ENCODE measurements around the gene AMN1.
"Not testable (repeated sequence)": the region's sequence is repeated elsewhere in the genome, so short reads cannot be mapped to it uniquely, and the experiment has no call there.

DNA sequence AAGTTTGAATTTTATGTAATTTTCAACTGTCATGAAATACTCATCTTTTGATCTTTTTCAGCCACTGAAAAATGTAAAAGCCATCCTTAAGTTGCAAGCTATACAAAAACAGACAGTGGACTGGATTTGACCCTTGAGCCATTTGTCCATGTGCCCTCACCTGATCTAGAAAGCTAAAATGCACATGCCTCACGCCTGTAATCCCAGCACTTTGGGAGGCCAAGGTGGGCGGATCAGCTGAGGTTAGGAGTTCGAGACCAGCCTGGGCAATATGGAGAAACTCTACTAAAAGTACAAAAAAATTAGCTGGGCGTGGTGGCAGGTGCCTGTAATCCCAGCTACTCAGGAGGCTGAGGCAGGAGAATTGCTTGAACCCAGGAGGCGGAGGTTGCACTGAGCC is 2.4 kb upstream of the AMN1 start:
- TF ChIP-seq, protein P1, sequence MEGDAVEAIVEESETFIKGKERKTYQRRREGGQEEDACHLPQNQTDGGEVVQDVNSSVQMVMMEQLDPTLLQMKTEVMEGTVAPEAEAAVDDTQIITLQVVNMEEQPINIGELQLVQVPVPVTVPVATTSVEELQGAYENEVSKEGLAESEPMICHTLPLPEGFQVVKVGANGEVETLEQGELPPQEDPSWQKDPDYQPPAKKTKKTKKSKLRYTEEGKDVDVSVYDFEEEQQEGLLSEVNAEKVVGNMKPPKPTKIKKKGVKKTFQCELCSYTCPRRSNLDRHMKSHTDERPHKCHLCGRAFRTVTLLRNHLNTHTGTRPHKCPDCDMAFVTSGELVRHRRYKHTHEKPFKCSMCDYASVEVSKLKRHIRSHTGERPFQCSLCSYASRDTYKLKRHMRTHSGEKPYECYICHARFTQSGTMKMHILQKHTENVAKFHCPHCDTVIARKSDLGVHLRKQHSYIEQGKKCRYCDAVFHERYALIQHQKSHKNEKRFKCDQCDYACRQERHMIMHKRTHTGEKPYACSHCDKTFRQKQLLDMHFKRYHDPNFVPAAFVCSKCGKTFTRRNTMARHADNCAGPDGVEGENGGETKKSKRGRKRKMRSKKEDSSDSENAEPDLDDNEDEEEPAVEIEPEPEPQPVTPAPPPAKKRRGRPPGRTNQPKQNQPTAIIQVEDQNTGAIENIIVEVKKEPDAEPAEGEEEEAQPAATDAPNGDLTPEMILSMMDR (IDR thresholded peaks at IDR 0.05) = not testable (repeated sequence)
- not testable (repeated sequence) for TF ChIP-seq POLR2A (IDR thresholded peaks at IDR 0.05)

Measured in upper lobe of left lung (tissue), 4 donors.